HG03432 (cell line): ENCODE measurements around the gene FNDC3B.
A peak's percentile ranks its signal among the peaks of the same experiment; 100 is the strongest.
"Not testable (repeated sequence)": the region's sequence is repeated elsewhere in the genome, so short reads cannot be mapped to it uniquely, and the experiment has no call there.

Experiments used
- ATAC-seq: cut with Tn5 transposase; IDR thresholded peaks from one replicate; pipeline ENCODE4 v1.9.1; 2021; ENCODE audit warnings: mild to moderate bottlenecking, moderate library complexity; ENCODE audit not compliant: unreplicated experiment

The FNDC3B gene

GRCh38 chr3:172030181-172030580, 9.2 kb upstream of the FNDC3B start:
- no peak for ATAC-seq

DNA sequence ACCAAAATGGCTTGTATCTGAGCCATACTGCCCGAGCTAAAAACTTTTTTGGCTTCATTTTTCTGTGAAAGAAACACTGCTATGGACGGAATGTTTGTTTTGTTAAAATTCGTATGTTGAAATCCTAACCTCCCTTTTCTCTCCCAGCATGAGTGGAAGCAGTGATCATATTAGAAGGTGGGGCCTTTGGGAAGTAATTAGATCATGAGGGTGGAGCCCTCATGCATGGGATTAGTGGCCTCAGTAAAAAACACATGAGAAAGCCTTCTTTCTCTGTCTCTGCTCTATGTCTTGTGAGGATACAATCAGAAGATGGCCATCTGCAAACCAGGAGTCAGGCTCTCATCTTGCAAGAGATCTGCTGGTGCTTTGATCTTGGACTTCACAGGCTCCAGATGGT, 7.4 kb upstream of the FNDC3B start:
- ATAC-seq, result no peak

- no peak for ATAC-seq
These were observed 6.0 kb upstream of the FNDC3B start for GRCh38 chr3:172033396-172033795.

DNA sequence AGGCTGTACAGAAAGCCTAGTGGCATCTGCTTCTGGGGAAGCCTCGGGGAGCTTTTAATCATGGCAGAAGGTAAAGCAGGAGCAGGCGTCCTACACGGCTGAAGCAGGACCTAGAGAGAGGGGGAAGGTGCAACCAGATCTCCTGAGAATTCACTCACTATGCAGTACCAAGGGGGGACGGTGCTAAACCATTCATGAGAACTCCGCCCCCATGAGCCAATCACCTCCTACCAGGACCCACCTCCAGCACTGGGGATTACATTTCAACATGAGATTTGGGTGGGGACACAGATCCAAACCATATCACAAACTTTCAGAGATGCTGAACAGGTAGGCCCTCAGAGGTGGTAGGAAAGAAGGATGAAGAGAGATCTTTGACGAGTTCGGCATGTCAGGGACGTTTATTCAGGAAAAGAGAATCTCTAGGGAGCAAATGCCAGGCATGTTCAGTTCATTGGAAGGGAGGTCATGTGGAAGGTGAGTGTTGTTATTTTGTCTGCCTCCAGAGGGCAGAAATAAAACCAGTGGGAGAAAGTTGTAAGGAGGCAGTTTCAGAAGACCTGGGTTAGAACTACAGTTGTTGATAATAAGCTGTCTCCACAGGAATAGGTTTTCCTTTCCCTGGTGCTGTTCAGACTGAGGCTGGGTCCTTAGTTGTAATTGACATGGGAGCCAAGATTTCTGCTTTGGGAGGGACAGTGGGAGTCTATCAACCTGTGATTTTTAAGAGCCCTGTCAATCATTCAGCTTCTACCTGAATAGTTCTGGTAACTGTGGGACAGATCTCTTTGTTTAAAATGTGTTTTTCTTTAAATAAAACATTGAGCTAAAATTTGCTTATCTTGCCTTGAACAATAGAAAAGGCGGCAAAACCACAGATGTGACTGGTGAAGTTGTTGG, 4.3 kb upstream of the FNDC3B start:
- ATAC-seq, result no peak

GRCh38 chr3:172036541-172037215, 2.7 kb upstream of the FNDC3B start:
- no peak for ATAC-seq

- no peak for ATAC-seq
These were observed 461 bp upstream of the FNDC3B start for GRCh38 chr3:172038798-172039435.

DNA sequence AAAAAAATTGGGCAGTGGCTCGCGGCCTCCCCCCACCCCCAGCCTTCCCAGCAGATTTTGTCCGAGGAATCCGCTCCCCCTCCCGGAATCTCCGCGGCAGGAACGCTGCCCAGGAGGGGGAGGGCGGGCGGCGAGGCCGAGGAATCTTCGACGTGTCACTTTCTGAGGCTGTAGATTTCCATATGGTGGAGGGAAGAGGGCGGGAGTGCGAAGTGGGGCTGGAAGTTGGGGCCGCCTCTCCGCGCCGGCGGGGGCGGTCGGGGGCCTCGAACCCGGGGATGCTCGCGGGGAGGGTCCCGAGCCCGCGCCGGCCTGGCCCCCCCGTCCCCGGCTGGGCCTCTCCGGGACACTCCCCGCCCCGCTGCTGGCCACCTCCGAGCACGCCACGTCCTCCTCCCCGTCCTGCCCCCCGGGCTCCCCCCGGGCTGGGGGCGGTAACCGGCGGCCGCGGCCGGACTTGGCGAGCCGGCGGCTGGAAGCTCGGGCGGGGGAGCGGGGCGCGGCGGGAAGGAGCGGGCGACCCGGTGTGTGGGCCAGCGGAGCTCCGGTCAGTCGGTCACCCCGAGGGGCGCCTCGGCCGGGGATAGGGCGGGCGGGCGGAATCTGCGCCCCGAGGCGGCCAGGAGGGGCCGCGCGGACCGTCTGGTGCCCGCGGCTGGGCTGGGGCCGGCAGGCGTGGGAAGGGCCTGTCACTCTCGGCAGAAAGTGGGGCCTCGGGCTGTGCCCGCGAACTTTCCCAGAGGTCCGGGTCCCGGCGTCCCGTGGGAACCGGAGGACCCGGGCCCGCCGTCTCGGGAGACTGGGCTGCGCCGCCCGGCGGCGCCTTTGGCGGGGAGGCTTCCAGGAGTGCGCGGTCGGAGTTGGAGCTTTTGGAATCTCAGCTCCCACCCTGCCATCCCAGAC, 951 bp downstream of the FNDC3B start:
- peak; percentile 34 for ATAC-seq

DNA sequence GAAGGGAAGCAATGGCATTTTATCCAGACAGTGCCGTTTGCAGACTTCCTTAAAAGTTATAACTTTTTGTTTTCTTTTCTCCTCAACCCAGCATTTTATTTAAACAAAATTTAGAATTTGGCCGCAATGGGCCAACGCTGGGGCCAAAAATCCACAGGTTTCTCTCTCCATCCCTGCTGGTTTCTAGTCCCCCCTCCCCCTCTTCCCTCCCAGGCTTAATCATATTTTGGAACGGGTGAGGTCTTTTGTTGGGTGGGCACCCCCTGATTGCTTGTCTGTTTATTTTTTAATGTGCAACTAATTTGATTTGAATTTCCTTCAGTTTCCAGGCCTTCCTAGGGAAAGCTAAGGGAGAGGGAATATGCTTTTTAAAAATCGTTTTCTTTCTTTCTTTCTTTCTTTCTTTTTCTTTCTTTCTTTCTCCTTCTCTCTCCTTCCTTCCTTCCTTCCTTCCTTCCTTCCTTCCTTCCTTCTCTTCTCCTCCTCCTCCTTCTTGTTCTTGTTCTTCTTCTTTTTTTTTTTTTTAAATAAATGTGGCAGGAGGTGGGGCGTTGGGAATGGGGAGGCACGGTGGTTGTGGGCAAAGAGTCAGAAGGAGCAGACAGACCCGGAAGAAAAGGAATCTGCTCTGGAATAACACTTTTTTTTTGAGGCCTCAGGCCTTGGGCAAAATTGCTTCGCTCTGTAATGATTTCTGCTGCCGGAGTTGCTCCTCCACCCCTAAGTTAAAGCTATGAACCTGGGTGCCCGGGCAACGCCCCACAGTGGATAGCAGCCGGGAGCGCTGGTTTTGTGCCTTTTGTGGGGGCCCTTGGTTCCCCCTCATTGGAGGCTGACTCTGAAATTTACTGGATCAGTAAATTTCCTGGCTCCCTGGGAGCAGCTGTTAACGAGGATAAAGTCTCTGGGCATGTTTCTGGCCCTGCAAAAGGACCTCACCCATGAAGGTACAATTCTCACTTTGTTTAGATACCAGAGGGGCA, 1.9 kb downstream of the FNDC3B start:
- ATAC-seq, result no peak

DNA sequence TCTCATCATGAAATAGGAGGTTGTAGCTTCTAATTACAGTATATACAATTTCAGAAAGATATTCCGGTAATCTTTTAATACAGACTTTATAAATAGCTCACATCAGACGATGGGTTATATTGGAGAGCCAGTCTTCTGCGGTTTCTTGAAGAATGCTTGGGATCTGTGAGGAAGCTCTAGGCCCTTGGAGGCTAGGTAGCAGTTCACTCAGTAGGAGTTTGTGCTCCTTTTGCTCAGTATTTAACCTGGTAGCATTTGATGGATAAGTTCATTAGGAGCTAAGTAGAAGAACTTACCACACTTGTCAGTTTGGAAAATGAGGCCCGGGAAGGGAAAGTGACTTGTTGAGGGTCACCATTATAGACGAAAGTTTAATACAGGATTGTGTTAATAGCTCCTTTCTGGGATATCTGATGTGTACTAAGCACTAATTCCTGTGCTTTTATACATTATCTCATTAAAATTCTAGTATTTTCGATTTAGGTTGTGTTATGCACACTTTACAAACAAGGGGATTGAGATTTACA, 2.8 kb downstream of the FNDC3B start:
- no peak for ATAC-seq

DNA sequence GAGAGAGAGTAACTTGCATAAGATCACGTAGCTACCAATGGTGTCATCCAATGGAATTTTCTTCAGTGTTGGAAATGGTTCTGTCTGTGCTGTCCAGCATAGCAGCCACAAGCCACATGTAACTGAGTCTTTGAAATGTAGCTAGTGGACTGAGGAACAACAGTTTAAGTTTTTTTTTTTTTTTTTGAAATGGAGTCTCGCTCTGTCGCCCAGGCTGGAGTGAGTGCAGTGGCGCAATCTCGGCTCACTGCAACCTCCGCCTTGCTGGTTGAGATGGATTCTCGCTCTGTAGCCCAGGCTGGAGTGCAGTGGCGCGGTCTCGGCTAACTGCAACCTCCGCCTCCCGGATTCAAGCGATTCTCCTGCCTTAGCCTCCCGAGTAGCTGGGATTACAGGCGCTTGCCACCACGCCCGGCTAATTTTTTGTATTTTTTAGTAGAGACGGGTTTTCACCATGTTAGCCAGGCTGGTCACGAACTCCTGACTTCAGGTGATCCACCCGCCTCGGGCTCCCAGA, 3.3 kb downstream of the FNDC3B start:
- not testable (repeated sequence) for ATAC-seq

DNA sequence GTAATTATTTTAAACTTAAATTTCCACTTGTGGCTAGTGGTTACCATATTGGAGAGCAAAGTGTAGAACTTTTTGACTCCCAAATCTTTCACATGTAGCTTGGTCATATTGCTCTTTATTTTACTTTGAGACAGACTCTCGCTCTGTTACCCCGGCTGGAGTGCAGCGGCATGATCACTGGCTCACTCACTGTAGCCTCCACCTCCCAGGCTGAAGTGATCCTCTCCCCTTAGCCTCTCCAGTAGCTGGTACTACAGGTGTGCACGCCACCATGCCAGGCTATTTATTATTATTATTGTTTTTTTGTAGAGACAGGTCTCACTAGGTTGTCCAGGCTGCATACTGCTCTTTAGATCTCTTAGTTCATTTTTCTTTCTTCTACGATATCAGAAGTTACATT, 3.9 kb downstream of the FNDC3B start:
- ATAC-seq, result no peak

GRCh38 chr3:172043766-172044165, 4.4 kb downstream of the FNDC3B start:
- no peak for ATAC-seq

DNA sequence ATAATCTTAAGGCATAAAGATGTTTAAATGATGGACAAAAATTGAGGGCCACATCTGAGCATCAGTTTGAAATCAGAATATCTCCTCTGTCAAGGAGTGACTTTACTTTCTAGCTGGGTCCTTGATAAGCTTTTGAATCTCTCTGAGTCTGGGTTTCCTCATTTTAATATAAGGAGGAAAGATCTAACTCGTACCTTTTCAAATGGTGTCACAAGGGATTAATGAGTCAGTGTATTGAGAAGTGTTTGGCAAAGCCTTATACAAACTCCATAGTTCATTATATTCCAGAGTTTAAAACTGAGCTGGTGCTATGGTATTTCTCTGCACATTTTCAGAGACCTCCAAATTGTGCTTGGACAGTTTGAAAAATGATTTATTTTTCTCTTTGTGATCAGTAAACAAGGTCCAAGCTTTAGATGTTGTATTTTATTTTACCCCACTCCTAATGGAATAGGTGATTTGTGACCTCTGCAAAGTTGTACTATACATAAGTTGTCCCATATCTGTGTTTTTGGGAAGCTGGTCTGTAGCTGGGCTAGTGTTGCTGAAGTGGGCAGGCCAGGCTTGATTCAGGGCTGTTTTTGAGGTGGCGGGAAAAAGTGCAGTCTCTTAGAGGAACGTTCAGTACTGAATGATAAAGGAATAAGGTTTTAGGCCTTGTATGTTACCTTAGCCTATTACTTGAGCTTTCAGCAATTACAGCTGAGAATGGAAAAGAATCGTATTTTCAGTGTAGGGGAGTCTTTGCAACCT, 5.6 kb downstream of the FNDC3B start:
- ATAC-seq, result no peak

DNA sequence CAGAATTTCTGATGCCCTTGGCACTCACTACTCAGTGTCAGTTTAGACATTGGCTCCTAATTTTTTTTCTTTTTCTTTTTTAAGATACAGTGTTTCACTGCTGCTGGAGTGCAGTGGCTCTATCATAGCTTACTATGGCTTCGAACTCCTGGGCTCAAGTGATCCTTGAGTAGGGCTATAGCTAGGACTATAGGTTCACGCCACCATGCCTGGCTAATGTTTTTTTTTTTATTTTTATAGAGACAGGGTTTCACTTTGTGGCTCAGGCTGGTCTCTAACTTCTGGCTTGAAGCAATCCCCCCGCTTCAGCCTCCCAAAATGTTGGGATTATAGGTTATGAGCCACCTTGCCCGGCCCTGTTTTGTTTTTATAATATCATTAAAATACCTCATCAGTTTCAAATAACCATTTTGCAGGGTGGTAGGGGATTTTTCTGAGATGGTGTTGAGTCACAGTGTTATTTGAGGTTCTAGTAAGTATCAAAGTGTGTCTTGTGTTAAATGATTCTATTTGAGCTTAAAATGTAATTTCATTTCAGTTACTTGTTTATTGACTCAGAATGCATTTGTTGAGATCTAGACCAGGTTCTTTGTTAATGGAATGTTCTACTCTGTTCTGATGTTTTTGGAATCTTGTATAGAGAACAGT, 7.0 kb downstream of the FNDC3B start:
- ATAC-seq, result peak; percentile 63

DNA sequence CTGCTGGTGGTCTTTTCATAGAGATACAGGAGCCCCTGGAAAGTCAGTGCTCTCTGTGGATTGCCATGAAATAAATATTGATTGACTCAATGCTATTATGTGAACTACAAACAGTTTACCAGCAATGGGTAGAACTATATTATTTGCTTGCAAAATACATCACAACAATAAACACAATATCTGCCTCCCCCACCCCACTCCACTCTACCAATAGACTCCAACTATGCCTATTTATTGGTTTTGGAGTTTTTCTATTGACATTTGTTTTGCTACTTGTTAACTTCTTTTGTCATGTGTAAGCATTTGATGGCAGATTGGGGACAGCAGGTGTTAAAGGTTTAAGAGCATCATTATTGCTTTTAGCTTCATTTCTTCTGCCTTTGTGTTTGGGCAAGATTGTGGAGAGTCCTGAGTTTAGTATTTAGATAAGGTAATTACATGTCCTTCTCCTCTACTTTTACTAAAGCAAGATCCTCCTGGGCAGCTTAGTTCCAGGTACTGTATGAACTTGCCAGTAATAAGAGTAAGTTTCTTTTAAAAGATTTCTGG, 8.3 kb downstream of the FNDC3B start:
- ATAC-seq, result no peak

DNA sequence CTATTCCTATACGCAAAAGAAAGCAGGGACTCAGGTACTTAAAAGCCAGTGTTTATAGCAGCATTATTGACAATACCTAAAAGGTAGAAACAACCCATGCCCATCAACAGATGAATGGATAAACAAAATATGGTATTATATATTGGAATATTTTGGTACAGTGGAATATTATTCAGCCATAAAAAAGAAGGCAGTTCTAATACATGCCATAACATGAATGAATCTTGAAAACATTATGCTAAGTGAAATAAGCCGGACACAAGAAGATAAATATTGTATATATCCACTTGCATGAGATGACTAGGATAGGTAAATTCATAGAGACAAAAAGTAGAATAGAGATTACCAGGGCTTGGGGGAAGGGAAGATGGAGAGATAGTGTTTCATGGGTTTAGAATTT, 9.2 kb downstream of the FNDC3B start:
- no peak for ATAC-seq

DNA sequence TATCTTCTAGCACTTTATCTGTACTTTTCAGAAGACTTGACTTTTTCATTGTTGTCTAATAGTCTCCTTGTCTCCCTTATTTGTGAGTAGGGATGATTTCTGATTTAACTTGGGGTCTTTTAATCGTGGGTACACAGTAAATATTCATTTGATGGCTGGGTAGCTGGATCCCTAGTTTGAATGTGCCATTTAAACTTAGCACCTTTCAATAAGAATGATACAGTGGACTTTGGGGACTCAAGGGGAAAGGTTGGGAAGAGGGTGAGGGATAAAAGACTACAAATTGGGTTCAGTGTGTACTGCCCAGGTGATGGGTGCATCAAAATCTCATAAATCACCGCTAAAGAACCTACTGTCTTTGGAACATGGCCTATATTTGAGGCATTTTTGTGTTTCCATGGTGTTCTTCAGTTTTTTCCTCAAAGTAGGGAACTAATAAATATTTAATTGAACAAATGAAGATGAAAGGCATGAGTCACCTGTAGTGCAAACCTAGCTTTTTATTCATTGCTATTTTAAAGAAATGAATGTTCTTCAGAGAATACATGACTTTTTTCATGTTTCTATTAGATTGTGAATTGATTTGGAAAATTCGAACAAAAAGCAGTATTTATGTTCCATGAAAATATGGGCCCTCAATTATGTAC, 12.1 kb downstream of the FNDC3B start:
- ATAC-seq, result no peak
